Neural cell (in vitro differentiated cells): ENCODE results near the gene SLC25A21.

Source experiments
- EP300 ChIP-seq: fragments of 450-650 bp; conservative IDR thresholded peaks from 2 replicates; pipeline ENCODE4 v1.6.1; 2014; ENCODE audit warnings: antibody characterized with exemption, mild to moderate bottlenecking, moderate library complexity; ENCODE audit not compliant: poor library complexity, severe bottlenecking
- POLR2AphosphoS5 ChIP-seq: IDR thresholded peaks from 2 replicates; pipeline ENCODE4 v1.6.1; 2012

DNA sequence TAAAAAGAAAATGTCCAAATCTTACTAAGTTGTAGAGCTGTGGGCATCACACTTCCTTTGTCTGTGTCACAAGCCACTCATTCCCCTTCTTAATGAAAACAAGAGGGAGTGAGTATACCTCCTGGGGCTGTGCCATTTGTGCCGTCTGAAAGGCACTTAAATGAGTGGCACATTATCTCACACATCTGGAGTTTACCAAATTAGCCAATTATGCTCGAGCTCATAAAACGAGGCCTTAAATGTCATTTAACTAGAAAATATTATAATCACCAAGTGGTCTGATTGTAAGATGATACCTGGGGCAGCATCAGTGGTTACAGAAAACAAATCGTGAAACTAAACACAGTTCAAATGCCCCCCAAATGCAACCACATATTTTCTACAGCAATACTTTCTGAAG is 364.7 kb downstream of the SLC25A21 start:
- TF ChIP-seq EP300 (no peak), POLR2AphosphoS5 (no peak)
